HUDEP-2 (cell line): Measurements from ENCODE around the gene MIDN.

Source experiments
- DNase-seq, 76 experiments: peaks; one replicate each; lab custom pipeline; 2025; ENCODE audit not compliant: unreplicated experiment in 76 of 76; lab: John Stamatoyannopoulos, UW

Gene MIDN

DNA sequence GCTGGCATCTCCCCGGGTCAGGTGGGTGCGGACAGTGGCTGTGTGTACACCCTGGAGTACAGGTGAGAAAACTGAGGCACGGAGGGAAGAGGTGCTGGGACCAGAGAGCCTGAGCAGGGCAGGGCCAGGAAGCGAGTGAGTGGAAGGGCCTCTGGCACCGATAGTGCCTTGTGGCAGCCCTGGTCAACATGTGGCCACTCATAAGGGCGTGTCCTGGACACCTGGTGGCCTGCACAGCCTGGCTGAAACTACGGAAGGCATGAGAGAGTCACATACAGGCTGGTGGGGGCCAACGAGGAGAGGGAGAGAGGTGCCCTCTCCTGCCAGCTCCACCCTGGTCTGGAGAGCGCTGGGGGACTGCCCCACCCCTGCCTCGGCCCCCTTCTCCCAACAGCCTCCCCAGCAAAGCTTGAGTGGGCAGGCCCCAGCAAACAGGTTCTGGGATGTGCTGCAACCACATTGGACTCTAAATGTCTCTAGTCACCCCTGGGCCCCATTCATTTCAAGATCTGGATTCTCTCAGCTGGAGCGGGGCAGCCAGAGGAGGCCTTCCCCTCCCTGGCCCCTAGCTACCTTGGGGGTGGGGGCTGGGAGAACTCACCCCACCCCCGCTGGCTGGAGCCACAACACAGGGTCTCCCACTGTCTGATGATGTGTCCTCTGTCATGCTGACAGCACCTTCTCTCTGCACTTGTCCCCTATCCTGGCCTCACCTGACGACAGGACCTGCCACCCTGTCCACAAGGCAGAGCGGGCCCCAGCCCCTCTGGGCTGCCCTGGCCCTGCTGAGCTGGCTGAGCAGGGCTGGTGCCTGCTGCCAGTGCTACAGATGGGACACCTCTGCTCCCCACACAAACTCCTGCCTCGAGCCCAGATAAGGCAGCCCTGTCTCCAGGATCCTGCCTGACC is 16.4 kb upstream of the MIDN start:
- DNase-seq, result peak in 4 of 76 experiments; percentile 22 to 66 (median 45)

- peak in 14 of 76 experiments; percentile 19 to 66 (median 45) for DNase-seq
Measured at GRCh38 chr19:1232652-1233072, 15.7 kb upstream of the MIDN start.

GRCh38 chr19:1233115-1233667 is 15.2 kb upstream of the MIDN start:
- no peak for DNase-seq

DNA sequence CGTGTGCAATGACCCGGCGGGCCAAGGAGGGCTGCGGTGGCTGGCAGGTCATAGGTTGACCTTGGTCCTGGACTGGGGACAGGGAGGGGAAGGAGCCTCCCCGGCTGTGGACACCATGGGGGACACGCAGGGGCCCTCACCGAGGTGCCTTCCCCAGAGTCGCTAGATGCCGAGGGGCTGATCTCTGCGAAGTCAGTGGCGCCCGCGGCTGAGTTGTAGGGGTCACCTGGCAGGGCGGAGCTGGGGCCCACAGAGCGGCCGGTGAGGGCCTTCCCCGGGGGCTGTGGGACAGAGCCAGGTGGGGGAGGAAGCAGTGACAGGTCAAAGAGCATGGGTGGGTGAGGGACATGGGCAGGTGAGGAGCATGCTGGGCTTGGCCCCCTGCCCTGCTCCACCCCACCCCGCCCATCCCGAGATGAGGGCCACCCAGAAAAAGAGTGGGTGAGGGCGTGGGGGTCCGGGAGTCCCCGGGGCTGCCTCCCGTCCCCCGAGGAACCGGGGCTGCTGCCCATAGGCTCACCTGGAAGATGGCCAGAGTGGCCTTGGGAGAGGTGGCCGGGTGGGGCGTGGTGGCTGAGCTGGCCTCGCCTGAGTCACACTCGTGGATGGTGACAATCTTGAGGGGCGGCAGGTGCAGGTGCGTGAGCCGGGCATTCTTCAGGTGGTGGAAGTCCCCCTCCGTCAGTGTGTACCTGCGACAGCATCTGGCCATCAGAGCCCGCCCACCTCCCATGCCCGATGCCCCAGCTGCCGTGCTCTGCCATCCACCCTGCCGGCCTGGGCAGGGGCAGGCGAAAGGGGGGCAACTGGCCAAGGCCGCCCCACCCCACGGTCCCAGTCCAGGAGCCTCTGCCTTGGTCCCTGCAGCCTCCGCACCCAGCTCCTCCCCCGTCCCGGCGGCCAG is 14.1 kb upstream of the MIDN start:
- no peak for DNase-seq

GRCh38 chr19:1234955-1235380 is 13.4 kb upstream of the MIDN start:
- no peak for DNase-seq

DNA sequence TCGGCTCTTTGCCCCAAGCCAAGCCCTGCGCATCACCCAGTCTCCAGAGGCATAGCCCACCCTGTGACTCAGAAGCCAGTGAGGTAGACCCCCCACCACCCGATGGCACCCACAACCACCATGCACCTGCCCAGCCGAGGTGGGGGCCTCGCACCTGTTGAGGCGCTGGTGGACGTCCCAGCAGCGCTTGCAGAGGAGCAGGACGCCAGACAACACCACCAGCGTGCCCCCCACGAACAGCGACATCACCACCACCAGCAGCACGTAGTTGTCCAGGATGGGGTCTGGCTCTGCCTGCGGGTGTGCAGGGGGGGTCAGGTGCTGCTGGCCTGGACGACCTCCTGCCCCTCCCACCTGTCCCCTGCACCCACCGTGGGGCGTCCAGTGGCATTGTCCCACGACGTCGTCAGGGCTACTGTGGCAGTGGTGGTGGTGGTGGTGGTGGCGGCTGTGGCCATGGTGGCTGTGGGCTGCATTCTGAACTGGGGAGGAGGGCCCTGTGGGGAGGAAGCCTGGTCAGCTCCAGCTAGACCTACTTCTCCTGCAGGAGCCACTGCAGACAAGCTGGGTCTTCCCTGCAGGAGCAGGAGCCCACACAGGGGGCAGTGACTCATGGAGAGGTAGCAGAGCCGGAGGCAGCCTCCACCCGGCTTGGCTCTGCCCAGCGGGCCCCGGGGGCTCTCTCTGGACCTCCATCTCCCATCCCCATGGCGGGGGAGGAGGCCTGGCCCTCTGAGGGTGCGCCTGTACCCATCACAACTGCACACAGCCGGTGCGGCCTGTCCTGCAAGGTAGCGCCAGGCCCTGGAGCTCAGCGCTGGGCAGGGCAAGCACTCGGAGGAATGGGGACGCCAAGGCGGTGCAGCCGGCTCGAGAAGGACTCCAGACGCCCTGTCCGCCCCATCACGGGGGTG is 12.5 kb upstream of the MIDN start:
- no peak for DNase-seq

GRCh38 chr19:1236576-1236975 is 11.8 kb upstream of the MIDN start:
- DNase-seq, result no peak

GRCh38 chr19:1237027-1237659 is 11.2 kb upstream of the MIDN start:
- DNase-seq, result peak in 5 of 76 experiments; percentile 24 to 37 (median 30)

- peak in 22 of 76 experiments; percentile 20 to 64 (median 40) for DNase-seq
Measured at GRCh38 chr19:1237754-1238368, 10.5 kb upstream of the MIDN start, which contains the start of gene CBARP. Gene CBARP, minus strand, starts transcription at chr19:1238005. Its CDS starts 1,905 bp downstream, at chr19:1236100.

GRCh38 chr19:1238369-1239303 is 9.7 kb upstream of the MIDN start:
- DNase-seq, result peak in 3 of 76 experiments; percentile 35 to 50 (median 41)

DNA sequence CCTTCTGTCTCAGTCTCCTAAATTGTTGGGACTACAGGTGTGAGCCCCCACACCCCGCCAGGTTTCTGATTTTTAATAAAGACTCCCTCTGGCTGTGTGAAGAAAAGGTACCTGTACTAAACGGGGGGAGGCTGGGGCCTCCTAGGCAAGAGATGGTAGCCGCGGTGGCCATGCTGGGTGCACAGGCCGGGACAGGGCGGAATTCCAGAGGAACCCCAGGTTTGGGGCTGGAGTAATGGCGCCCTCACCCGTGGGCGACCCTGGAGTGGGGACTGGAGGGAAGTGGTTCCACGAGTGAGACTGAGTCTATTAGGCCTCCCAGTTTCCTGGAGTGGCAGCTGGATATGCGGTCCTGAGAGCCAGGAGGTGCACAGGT is 9.0 kb upstream of the MIDN start:
- DNase-seq, result no peak

DNA sequence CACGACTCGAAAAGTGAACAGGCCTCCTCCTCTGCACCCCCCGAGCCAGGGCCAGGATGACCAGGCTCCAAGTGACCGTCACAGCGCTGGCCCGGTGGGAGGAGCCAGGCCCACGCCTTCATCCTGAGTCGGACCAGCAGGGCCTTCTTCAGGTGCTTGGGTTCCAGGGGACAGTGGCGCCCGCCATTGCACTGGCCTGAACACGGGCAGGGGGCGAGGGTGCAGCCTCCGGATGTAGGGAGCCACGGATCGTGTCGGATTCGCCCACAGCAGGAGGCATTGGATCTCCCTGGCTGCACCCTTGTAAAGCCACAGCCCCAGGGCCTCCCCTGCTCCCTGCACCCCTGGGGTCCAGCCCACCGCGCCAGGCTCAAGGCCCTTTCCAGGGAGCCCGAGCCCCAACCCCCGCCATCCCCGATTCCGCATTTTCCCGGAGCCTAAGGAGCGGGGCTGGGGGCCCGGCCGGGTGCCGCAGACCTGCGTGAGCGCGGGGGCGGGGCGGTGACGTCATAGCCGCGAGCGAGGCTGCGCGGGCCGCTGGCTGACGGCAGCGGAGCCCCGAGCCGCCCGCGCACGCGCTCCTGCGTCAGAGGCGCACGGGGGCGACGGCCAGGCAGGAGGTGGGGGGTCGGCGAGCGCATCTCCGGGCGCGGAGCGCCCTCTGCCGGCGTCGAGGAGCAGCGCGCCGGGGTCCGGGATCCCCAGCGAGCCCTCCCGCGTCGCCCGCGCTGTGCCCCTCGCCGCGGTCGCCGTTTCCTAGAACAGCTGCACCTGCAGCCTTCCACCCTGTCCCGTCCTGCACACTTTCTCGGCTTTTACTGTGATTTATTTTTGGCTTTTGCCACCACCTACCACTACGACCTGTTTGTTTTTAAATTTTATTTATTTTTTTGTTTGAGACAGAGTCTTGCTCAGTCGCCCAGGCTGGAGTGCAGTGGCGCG is 8.3 kb upstream of the MIDN start:
- DNase-seq, result peak in 64 of 76 experiments; percentile 42 to 96 (median 82)

- peak in 1 of 76 experiments; percentile 58 for DNase-seq
Measured at GRCh38 chr19:1240925-1241324, 7.5 kb upstream of the MIDN start.

GRCh38 chr19:1241417-1242095 is 6.8 kb upstream of the MIDN start, which contains the start of gene ATP5F1D:
Gene ATP5F1D, plus strand, starts transcription at chr19:1241751. Its CDS starts 100 bp downstream, at chr19:1241851.
- peak in 75 of 76 experiments; percentile 53 to 99 (median 97) for DNase-seq

DNA sequence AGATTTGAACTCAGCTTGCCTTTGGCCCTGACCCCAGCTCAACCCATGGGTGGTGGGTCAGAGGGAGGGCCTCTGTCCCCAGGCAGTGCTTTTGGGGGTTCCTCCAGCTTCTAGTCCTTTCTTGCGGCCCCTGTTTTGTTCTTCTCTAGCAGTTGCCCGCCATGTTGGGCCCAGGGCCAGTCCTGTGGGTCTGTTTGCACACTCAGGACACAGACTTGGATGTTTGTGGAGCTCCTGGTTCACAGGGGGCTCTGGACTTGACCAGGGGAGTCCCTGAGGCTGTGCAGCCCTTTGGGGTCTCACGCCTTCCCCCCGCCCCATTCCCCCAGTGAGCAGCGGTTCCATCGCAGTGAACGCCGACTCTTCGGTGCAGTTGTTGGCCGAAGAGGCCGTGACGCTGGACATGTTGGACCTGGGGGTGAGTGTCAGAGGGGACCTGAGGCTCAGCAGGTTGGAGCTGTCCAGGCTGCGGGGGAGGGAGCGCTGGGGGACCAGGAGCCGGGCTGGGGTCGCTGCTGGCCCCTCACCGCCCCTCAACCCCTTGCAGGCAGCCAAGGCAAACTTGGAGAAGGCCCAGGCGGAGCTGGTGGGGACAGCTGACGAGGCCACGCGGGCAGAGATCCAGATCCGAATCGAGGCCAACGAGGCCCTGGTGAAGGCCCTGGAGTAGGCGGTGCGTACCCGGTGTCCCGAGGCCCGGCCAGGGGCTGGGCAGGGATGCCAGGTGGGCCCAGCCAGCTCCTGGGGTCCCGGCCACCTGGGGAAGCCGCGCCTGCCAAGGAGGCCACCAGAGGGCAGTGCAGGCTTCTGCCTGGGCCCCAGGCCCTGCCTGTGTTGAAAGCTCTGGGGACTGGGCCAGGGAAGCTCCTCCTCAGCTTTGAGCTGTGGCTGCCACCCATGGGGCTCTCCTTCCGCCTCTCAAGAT is 4.4 kb upstream of the MIDN start:
- peak in 68 of 76 experiments; percentile 51 to 94 (median 82) for DNase-seq
